Karpas-422 (cell line): ENCODE data around the gene TLE4. TPM values are rescaled to one million over a fixed set of nuclear protein-coding genes. Genes with fewer than 3 reads are reported as not detected.

ENCODE experiments used
- DNase-seq: peaks from one replicate; pipeline ENCODE4 v3.0.0-alpha.2; 2015
- H2AFZ ChIP-seq: fragments of 200-600 bp; sonication (generic); 2 replicates; pipeline ENCODE4 v1.6.1; 2014; ENCODE audit warnings: antibody characterized with exemption, low read length, mixed read lengths
- H3K27ac ChIP-seq: fragments of 200-600 bp; sonication (generic); 2 replicates; pipeline ENCODE4 v1.5.1; 2014; ENCODE audit warnings: mild to moderate bottlenecking, low read length, moderate library complexity
- H3K27me3 ChIP-seq: fragments of 200-600 bp; sonication (generic); 2 replicates; pipeline ENCODE4 v1.6.1; 2014; ENCODE audit warnings: low read length, mixed read lengths
- H3K36me3 ChIP-seq: fragments of 200-600 bp; sonication (generic); 2 replicates; pipeline ENCODE4 v1.6.1; 2014; ENCODE audit warnings: low read length, mixed read lengths; ENCODE audit not compliant: insufficient read depth
- H3K4me1 ChIP-seq: fragments of 200-600 bp; sonication (generic); 2 replicates; pipeline ENCODE4 v1.6.1; 2014; ENCODE audit warnings: mild to moderate bottlenecking, low read length, mixed read lengths
- H3K4me2 ChIP-seq: fragments of 200-600 bp; sonication (generic); 2 replicates; pipeline ENCODE4 v1.6.1; 2014; ENCODE audit warnings: low read length, low read depth, mild to moderate bottlenecking; ENCODE audit not compliant: poor library complexity, severe bottlenecking
- H3K4me3 ChIP-seq: fragments of 200-600 bp; sonication (generic); 2 replicates; pipeline ENCODE4 v1.5.1; 2014; ENCODE audit warnings: mild to moderate bottlenecking, antibody characterized with exemption, low read length, mixed read lengths
- H3K79me2 ChIP-seq: fragments of 200-600 bp; sonication (generic); 2 replicates; pipeline ENCODE4 v1.6.1; 2014; ENCODE audit warnings: mild to moderate bottlenecking, low read length, mixed read lengths
- H3K9ac ChIP-seq: fragments of 200-600 bp; sonication (generic); 2 replicates; pipeline ENCODE4 v1.6.0; 2014; ENCODE audit warnings: low read length
- H3K9me2 ChIP-seq: fragments of 200-600 bp; sonication (generic), shearing (Covaris generic); replicated peaks from 2 replicates; pipeline ENCODE4 v1.6.0; 2014; ENCODE audit warnings: mild to moderate bottlenecking, low read length, moderate library complexity; ENCODE audit not compliant: insufficient read depth
- H3K9me3 ChIP-seq: fragments of 300-700, 200-600 bp; sonication (generic); 2 replicates; pipeline ENCODE4 v1.6.1; 2014; ENCODE audit warnings: low read length, mixed read lengths
- H4K20me1 ChIP-seq: fragments of 200-600 bp; sonication (generic); 2 replicates; pipeline ENCODE4 v1.6.1; 2014; ENCODE audit warnings: mild to moderate bottlenecking, antibody characterized with exemption, low read length, low read depth; ENCODE audit not compliant: insufficient read depth
- total RNA-seq: library from RNA; depleted of rRNA; stranded (reverse); fragments of >200 nt; shearing (Covaris generic); gene quantifications from 2 replicates; pipeline ENCODE4 v1.2.3, GENCODE V29; 2014; ENCODE audit warnings: low replicate concordance

Gene TLE4
- total RNA-seq, 1 experiment from 2014 or later: 65.3 TPM

DNA sequence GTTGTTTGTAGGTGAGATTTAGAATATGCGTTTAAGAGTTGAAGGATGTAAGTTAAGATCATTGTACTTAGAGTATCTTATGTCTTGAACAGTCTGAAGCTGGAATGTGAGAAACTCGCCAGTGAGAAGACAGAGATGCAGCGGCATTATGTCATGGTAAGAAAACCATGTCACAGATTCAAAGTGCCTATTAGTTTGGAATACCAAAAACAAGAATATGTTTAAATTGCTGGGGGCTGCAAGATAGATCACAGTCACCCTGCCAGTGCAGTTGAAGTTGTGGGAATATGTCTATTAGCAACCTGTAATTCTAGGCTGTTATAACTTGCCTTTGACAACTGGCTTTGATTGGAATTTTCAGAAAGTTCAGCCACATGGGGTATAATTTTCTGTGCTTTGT is 3.0 kb downstream of the TLE4 start:
- DNase-seq: peak; percentile 50
- H3K79me2 ChIP-seq: peaks cover 72% of the 10 kb centered on the region
- H3K9me2 ChIP-seq: no peaks in the 10 kb centered on the region
- peaks cover 58% of the 10 kb centered on the region for H3K4me1 ChIP-seq
- peak overlapping the region; percentile 70 for H3K4me3 ChIP-seq
- H3K27ac ChIP-seq: no peak overlapping the region
- peaks cover 41% of the 10 kb centered on the region for H3K36me3 ChIP-seq
- no peaks in the 10 kb centered on the region for H3K27me3 ChIP-seq
- peak overlapping the region; percentile 79 for H3K4me2 ChIP-seq
- no peaks in the 10 kb centered on the region for H4K20me1 ChIP-seq
- H2AFZ ChIP-seq: no peak overlapping the region
- H3K9ac ChIP-seq: peak overlapping the region; percentile 82
- H3K9me3 ChIP-seq: no peaks in the 10 kb centered on the region

DNA sequence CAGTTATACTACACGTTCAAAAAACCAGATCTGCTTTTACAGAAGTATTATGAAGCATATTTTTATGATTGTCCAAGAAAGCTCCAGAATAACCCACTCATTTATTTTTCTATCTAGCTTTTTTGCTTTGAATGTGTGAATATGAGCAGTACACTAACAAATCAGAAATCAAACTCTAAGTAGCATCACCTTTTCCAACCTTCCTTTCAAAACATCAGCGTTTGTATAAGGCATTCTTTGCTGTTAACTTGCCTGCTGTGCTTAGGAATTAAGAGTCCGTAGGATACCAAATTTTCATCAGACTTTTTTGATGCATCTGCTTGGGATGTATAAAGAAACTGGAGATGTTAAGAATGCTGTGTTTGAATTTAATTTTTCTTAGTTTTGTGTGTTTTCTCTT is 3.8 kb downstream of the TLE4 start:
- Histone ChIP-seq H3K27ac (no peak overlapping the region), H3K4me3 (peak overlapping the region; percentile 70), H2AFZ (no peak overlapping the region), H3K4me2 (peak overlapping the region; percentile 79), H3K4me1 (peaks cover 60% of the 10 kb centered on the region), H3K9me2 (no peaks in the 10 kb centered on the region), H3K79me2 (peaks cover 79% of the 10 kb centered on the region), H3K27me3 (no peaks in the 10 kb centered on the region), H3K9me3 (no peaks in the 10 kb centered on the region), H4K20me1 (no peaks in the 10 kb centered on the region), H3K36me3 (peaks cover 48% of the 10 kb centered on the region), H3K9ac (peak overlapping the region; percentile 28)
- DNase-seq: no peak

DNA sequence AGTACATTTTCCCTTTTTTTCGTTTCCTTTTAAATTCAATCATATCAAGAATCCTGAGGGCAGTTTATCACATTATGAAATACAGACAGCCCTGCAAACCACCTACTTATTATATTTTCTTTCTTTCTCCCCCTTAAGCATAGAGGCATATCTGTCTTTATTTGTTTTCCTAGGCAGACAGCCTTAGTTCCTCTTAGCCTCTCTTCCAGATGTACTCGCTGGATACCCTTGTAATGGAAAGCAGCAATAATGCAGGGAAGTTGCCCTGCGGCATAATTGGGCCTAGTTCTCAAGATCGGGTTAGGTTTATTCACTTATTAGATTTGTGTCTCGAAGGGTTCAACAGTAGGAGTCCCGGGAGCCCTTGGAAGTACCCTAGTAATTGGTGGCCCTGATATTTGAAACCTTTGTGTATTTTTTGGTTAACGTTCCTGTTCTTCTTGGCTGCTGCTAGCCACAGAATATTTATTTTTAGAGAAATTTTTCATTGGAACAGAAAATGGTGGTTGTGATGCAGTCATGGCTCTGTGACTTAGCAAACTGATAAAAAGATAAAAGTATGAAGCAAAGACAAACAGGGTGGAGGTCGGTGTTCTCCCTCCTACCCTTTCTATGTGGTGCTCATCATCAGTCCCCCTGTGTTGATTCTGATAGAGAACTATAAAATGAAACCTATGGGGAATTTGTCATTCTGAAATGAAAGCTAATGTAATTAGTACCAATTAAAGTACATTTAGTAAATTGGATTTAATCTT is 6.4 kb downstream of the TLE4 start:
- Histone ChIP-seq H3K4me2 (peak overlapping the region; percentile 79), H3K9ac (no peak overlapping the region), H2AFZ (no peak overlapping the region), H3K79me2 (peaks cover 99% of the 10 kb centered on the region), H3K4me3 (no peak overlapping the region), H3K27ac (no peak overlapping the region), H3K36me3 (peaks cover 70% of the 10 kb centered on the region), H4K20me1 (no peaks in the 10 kb centered on the region), H3K9me2 (no peaks in the 10 kb centered on the region), H3K9me3 (no peaks in the 10 kb centered on the region), H3K4me1 (peaks cover 60% of the 10 kb centered on the region), H3K27me3 (no peaks in the 10 kb centered on the region)
- no peak for DNase-seq

DNA sequence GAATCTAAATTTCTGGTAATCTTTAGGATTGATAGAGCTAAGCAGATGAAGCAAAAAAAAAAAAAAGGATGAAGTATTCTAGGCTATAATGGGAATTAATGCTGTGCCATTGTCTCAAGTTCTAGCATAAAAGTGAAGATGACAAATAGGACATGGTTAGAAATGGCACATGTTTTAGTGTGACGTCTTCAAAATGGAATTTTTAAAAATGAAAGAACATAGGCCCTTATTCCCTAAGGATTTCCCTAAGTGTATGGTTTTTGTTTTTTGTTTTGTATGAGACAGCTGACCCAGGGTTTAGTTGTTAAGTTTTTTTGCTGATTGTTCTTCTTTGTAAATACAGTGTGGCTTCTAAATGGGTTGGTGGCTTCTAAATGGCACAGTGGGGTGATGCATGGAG is 7.1 kb downstream of the TLE4 start:
- Histone ChIP-seq H3K9me2 (no peaks in the 10 kb centered on the region), H3K36me3 (peaks cover 74% of the 10 kb centered on the region), H3K79me2 (peaks cover 99% of the 10 kb centered on the region), H3K9me3 (no peaks in the 10 kb centered on the region), H3K27me3 (no peaks in the 10 kb centered on the region), H3K4me2 (no peak overlapping the region), H3K4me1 (peaks cover 63% of the 10 kb centered on the region), H2AFZ (no peak overlapping the region), H3K27ac (no peak overlapping the region), H3K4me3 (no peak overlapping the region), H3K9ac (no peak overlapping the region), H4K20me1 (no peaks in the 10 kb centered on the region)
- DNase-seq: no peak

DNA sequence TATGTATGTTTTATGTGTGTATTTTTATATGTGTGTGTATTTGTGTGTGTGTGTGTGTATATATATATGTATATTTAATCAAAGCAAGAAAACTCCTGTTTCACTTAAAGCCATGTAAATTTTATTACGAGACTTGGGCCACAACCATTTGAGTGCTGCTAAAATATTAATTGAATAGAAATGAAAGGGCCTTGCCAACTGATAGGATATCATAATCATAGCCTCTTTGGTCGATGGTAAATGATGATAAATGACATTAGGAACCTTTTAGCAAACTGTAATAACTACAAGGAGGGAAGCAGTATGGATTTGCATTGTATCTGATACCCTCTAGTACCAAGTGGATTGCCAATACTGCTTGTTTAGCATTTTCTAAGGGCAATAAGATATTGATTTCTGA is 7.9 kb downstream of the TLE4 start:
- Histone ChIP-seq H3K9me2 (no peaks in the 10 kb centered on the region), H3K9ac (no peak overlapping the region), H3K4me2 (no peak overlapping the region), H3K9me3 (no peaks in the 10 kb centered on the region), H2AFZ (no peak overlapping the region), H3K79me2 (peaks cover 99% of the 10 kb centered on the region), H3K27me3 (no peaks in the 10 kb centered on the region), H3K36me3 (peaks cover 78% of the 10 kb centered on the region), H3K4me1 (peaks cover 65% of the 10 kb centered on the region), H4K20me1 (no peaks in the 10 kb centered on the region), H3K27ac (no peak overlapping the region), H3K4me3 (no peak overlapping the region)
- DNase-seq: no peak

DNA sequence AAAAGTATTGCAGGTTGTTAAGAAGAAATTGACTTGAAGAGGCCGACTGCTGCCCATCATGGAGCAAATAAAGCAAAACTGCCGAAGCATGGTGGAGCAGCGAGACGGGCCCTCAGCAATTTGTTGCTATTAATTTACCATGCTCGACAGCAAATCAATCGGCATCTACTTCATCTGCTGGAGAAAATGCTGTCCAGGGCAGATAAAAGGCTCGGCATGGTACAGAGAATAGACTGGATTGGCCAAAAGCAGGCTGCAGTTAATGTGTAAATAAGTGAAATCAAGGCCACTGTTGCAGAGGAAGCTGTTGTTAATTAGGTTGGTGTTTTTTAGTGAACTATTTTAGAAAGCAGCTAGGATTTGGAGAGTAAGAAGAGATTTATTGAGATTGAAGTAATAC is 8.3 kb downstream of the TLE4 start:
- Histone ChIP-seq H3K4me1 (peaks cover 62% of the 10 kb centered on the region), H3K9ac (no peak overlapping the region), H3K9me2 (no peaks in the 10 kb centered on the region), H3K36me3 (peaks cover 81% of the 10 kb centered on the region), H3K27ac (no peak overlapping the region), H3K9me3 (no peaks in the 10 kb centered on the region), H3K4me3 (no peak overlapping the region), H3K4me2 (no peak overlapping the region), H4K20me1 (no peaks in the 10 kb centered on the region), H2AFZ (no peak overlapping the region), H3K79me2 (peaks cover 99% of the 10 kb centered on the region), H3K27me3 (no peaks in the 10 kb centered on the region)
- DNase-seq: no peak

DNA sequence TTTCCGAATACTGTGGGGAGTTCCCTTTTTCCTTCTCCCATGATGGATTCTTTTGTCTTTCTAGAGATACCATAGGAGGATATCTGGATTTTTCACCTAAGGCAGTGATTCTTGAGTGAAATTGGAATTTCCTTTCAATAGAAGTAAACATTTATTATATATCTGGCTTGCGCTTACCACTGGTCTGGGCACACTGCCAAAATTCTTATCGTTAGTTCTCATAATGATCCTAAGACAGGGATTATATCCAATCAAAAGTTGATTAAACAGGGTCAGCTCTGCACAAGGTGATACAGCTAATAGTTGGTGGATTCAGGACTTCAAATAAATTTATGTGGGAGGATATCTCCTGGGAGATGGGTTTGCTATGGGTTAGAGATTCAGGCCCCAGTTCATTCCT is 9.6 kb downstream of the TLE4 start:
- Histone ChIP-seq H3K27ac (no peak overlapping the region), H3K9ac (no peak overlapping the region), H3K79me2 (peaks cover 99% of the 10 kb centered on the region), H3K9me2 (no peaks in the 10 kb centered on the region), H3K4me1 (peaks cover 50% of the 10 kb centered on the region), H2AFZ (no peak overlapping the region), H4K20me1 (no peaks in the 10 kb centered on the region), H3K27me3 (no peaks in the 10 kb centered on the region), H3K36me3 (peaks cover 76% of the 10 kb centered on the region), H3K4me3 (no peak overlapping the region), H3K9me3 (no peaks in the 10 kb centered on the region), H3K4me2 (no peak overlapping the region)
- no peak for DNase-seq

DNA sequence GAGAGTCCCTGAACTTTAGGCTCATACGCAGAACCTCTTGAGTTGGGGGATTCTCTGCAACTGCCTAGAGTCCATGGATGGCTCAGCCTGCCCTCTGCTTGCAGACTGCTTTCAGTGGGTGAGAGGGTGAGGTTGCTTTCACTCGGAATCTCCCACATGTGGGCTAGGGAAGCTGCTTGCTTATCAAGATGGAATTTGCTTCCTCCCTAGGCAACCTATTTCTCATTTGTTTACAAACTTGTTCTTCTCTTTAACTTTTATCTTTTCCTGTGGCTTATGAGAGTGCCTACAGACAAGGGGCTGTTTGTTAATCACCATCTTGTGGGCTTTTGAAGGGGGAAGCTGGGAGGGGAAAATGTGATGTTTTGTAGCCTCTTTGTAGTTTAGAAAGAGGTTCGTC is 10.0 kb downstream of the TLE4 start:
- DNase-seq: no peak
- no peak overlapping the region for H3K27ac ChIP-seq
- H3K27me3 ChIP-seq: no peaks in the 10 kb centered on the region
- H3K4me1 ChIP-seq: peaks cover 48% of the 10 kb centered on the region
- H4K20me1 ChIP-seq: no peaks in the 10 kb centered on the region
- peaks cover 99% of the 10 kb centered on the region for H3K79me2 ChIP-seq
- no peak overlapping the region for H2AFZ ChIP-seq
- H3K4me2 ChIP-seq: no peak overlapping the region
- H3K9me3 ChIP-seq: no peaks in the 10 kb centered on the region
- H3K36me3 ChIP-seq: peaks cover 74% of the 10 kb centered on the region
- H3K4me3 ChIP-seq: no peak overlapping the region
- H3K9ac ChIP-seq: no peak overlapping the region
- H3K9me2 ChIP-seq: no peaks in the 10 kb centered on the region
